Chondrocyte (in vitro differentiated cells): ENCODE data around the gene RNF103. TPM values are rescaled to one million over a fixed set of nuclear protein-coding genes. Genes with fewer than 3 reads are reported as not detected.
A peak's percentile ranks its signal among the peaks of the same experiment; 100 is the strongest.

Experiments
- DNase-seq: peaks from one replicate; pipeline ENCODE4 v3.0.0; 2021; ENCODE audit warnings: mixed read lengths, low spot score
- H3K27ac Mint-ChIP-seq: one replicate; pipeline ENCODE4 v1.8.0; 2021; ENCODE audit warnings: mild to moderate bottlenecking, moderate library complexity, mixed read lengths; ENCODE audit not compliant: unreplicated experiment
- H3K27me3 Mint-ChIP-seq: 2 replicates; pipeline ENCODE4 v1.8.0; 2021; ENCODE audit warnings: low read depth, mixed read lengths
- H3K36me3 Mint-ChIP-seq: 2 replicates; pipeline ENCODE4 v1.8.0; 2021; ENCODE audit warnings: low read depth, mixed read lengths
- H3K4me1 Mint-ChIP-seq: 2 replicates; pipeline ENCODE4 v1.8.0; 2021; ENCODE audit warnings: low read depth, mild to moderate bottlenecking, mixed read lengths
- H3K4me3 Mint-ChIP-seq: one replicate; pipeline ENCODE4 v1.8.0; 2021; ENCODE audit warnings: mild to moderate bottlenecking, moderate library complexity, mixed read lengths; ENCODE audit not compliant: unreplicated experiment
- H3K9me3 Mint-ChIP-seq: 2 replicates; pipeline ENCODE4 v1.8.0; 2021; ENCODE audit warnings: low read depth, mixed read lengths
- CTCF ChIP-seq: fragments of 200-600 bp; sonication (generic); IDR thresholded peaks from 2 replicates; pipeline ENCODE4 v1.5.0; 2021; ENCODE audit warnings: antibody characterized with exemption, mild to moderate bottlenecking, moderate library complexity
- total RNA-seq: library from RNA; stranded (reverse); gene quantifications from 3 replicates; pipeline ENCODE4 v1.2.1, GENCODE V29; 2021

Gene RNF103
- total RNA-seq, 1 donor from 2014 or later = 32.4 TPM

- Mint-ChIP-seq H3K4me3 (no peak overlapping the region), H3K4me1 (no peaks in the 10 kb centered on the region), H3K9me3 (peaks cover 3% of the 10 kb centered on the region), H3K27me3 (peaks cover 7% of the 10 kb centered on the region), H3K27ac (no peak overlapping the region), H3K36me3 (peaks cover 1% of the 10 kb centered on the region)
- no peak for TF ChIP-seq CTCF
- DNase-seq = no peak
These were observed 45.7 kb downstream of the RNF103 start for GRCh38 chr2:86577817-86578456.

GRCh38 chr2:86570059-86570458 lies 53.6 kb downstream of the RNF103 start:
- H3K27ac Mint-ChIP-seq = no peak overlapping the region
- no peaks in the 10 kb centered on the region for H3K27me3 Mint-ChIP-seq
- no peaks in the 10 kb centered on the region for H3K36me3 Mint-ChIP-seq
- H3K4me1 Mint-ChIP-seq = no peaks in the 10 kb centered on the region
- H3K4me3 Mint-ChIP-seq = no peak overlapping the region
- H3K9me3 Mint-ChIP-seq = no peaks in the 10 kb centered on the region
- TF ChIP-seq CTCF = no peak
- no peak for DNase-seq

GRCh38 chr2:86566821-86567190 lies 56.9 kb downstream of the RNF103 start:
- Mint-ChIP-seq H3K4me1 (peaks cover 18% of the 10 kb centered on the region), H3K4me3 (no peak overlapping the region), H3K27ac (no peak overlapping the region), H3K27me3 (no peaks in the 10 kb centered on the region), H3K36me3 (no peaks in the 10 kb centered on the region), H3K9me3 (peaks cover 5% of the 10 kb centered on the region)
- no peak for DNase-seq
- TF ChIP-seq CTCF = no peak

- H3K27ac Mint-ChIP-seq = no peak overlapping the region
- H3K9me3 Mint-ChIP-seq = peaks cover 5% of the 10 kb centered on the region
- no peak overlapping the region for H3K4me3 Mint-ChIP-seq
- TF ChIP-seq CTCF = no peak
- H3K4me1 Mint-ChIP-seq = peaks cover 24% of the 10 kb centered on the region
- H3K27me3 Mint-ChIP-seq = no peaks in the 10 kb centered on the region
- H3K36me3 Mint-ChIP-seq = no peaks in the 10 kb centered on the region
- no peak for DNase-seq
These were observed 57.4 kb downstream of the RNF103 start for GRCh38 chr2:86566158-86566820.

- Mint-ChIP-seq H3K27ac (peak overlapping the region; percentile 99), H3K4me3 (peak overlapping the region; percentile 89), H3K36me3 (no peaks in the 10 kb centered on the region), H3K4me1 (peaks cover 26% of the 10 kb centered on the region), H3K9me3 (peaks cover 5% of the 10 kb centered on the region), H3K27me3 (no peaks in the 10 kb centered on the region)
- TF ChIP-seq CTCF = no peak
- DNase-seq = no peak
These were observed 60.0 kb downstream of the RNF103 start for GRCh38 chr2:86563650-86564061.
